ENCODE results near the gene JAM3. TPM values are rescaled to one million over a fixed set of nuclear protein-coding genes. Genes with fewer than 3 reads are reported as not detected.
A peak's percentile ranks its signal among the peaks of the same experiment; 100 is the strongest.

JAM3 gene
- total RNA-seq: 1 to 10 TPM; 2.1 to 3.8 (median 2.4) TPM
- 18.3 TPM for total RNA-seq (2013)

GRCh38 chr11:134068829-134069425, at the start of gene JAM3:
JAM3 (plus strand) TSS chr11:134069072; CDS start chr11:134069084, 12 bp downstream.
- Mint-ChIP-seq H3K9me3 (no peaks in the 10 kb centered on the region), H3K27ac (peak within 1 kb of the TSS; percentile 37 to 89), H3K36me3 (no peaks in the 10 kb centered on the region), H3K4me3 (peak within 1 kb of the TSS; percentile 92), H3K4me1 (peaks cover 8% of the 10 kb centered on the region in 2 donors), H3K27me3 (ENCODE audit: low read depth in 2 of 2) (peaks cover 28 to 30% of the 10 kb centered on the region in 2 donors)
- Histone ChIP-seq H3K4me3 (ENCODE audit: low read length) (peak within 1 kb of the TSS; percentile 29), H3K27me3 (ENCODE audit: control insufficient read depth, insufficient read depth, low read length) (peaks cover 3% of the 10 kb centered on the region), H3K27ac (ENCODE audit: low read length) (no peak within 1 kb of the TSS), H3K36me3 (ENCODE audit: control insufficient read depth, insufficient read depth, low read length) (no peaks in the 10 kb centered on the region), H3K9me3 (ENCODE audit: control insufficient read depth, insufficient read depth, low read length) (no peaks in the 10 kb centered on the region), H3K4me1 (ENCODE audit: control insufficient read depth, insufficient read depth, low read length) (peaks cover 4% of the 10 kb centered on the region)
- intact Hi-C loops (cut with micrococcal nuclease): no loop called here
- DNase-seq (peak; percentile 86 to 98), ATAC-seq (peak; percentile 89 to 96 (median 95))
- under 1% methylated on average over 57 of the region's 57 CpGs for WGBS (ENCODE audit: insufficient coverage)
- TF ChIP-seq, protein P1, sequence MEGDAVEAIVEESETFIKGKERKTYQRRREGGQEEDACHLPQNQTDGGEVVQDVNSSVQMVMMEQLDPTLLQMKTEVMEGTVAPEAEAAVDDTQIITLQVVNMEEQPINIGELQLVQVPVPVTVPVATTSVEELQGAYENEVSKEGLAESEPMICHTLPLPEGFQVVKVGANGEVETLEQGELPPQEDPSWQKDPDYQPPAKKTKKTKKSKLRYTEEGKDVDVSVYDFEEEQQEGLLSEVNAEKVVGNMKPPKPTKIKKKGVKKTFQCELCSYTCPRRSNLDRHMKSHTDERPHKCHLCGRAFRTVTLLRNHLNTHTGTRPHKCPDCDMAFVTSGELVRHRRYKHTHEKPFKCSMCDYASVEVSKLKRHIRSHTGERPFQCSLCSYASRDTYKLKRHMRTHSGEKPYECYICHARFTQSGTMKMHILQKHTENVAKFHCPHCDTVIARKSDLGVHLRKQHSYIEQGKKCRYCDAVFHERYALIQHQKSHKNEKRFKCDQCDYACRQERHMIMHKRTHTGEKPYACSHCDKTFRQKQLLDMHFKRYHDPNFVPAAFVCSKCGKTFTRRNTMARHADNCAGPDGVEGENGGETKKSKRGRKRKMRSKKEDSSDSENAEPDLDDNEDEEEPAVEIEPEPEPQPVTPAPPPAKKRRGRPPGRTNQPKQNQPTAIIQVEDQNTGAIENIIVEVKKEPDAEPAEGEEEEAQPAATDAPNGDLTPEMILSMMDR (IDR thresholded peaks at IDR 0.05): no peak

DNA sequence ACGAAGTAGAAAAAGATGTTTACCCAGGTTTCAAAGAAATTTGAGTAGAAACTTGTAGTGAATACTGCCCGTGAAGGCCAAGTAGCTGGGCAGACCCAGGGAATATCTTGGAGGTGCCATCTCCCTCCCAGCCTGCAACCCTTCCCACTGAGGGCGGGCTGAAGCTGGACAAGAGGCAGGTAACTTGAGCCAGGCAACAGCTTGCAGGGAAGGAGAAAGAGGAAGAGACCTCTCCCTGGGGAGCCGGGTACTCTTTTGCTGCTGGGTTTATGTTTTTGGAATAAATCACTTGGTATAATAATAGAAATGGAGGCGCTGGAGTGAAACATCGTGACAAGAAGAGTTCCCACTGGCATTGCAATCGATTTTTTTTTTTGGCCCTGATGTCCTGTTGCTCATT, 49.4 kb upstream of the JAM3 start:
- Mint-ChIP-seq H3K27ac (no peak overlapping the region), H3K36me3 (no peaks in the 10 kb centered on the region), H3K27me3 (ENCODE audit: low read depth in 2 of 2) (peaks cover 23 to 25% of the 10 kb centered on the region in 2 donors), H3K4me1 (no peaks in the 10 kb centered on the region), H3K9me3 (no peaks in the 10 kb centered on the region), H3K4me3 (no peak overlapping the region)
- Histone ChIP-seq H3K9me3 (ENCODE audit: control insufficient read depth, insufficient read depth, low read length) (no peaks in the 10 kb centered on the region), H3K36me3 (ENCODE audit: control insufficient read depth, insufficient read depth, low read length) (no peaks in the 10 kb centered on the region), H3K27ac (ENCODE audit: low read length) (no peak overlapping the region), H3K4me1 (ENCODE audit: control insufficient read depth, insufficient read depth, low read length) (no peaks in the 10 kb centered on the region), H3K27me3 (ENCODE audit: control insufficient read depth, insufficient read depth, low read length) (no peaks in the 10 kb centered on the region), H3K4me3 (ENCODE audit: low read length) (no peak overlapping the region)
- intact Hi-C loops (cut with micrococcal nuclease): no loop called here
- no peak for ATAC-seq
- TF ChIP-seq, protein P1 (IDR thresholded peaks at IDR 0.05): no peak
- WGBS (ENCODE audit: insufficient coverage): 51% methylated on average over 7 of the region's 7 CpGs
- DNase-seq: no peak

GRCh38 chr11:134020598-134020997, 48.3 kb upstream of the JAM3 start:
- no peaks in the 10 kb centered on the region for H3K4me1 Mint-ChIP-seq
- H3K27me3 Mint-ChIP-seq (ENCODE audit: low read depth in 2 of 2): peaks cover 21 to 25% of the 10 kb centered on the region in 2 donors
- no peaks in the 10 kb centered on the region for H3K9me3 Mint-ChIP-seq
- 90% methylated on average over 13 of the region's 13 CpGs for WGBS (ENCODE audit: insufficient coverage)
- Histone ChIP-seq H3K36me3 (ENCODE audit: control insufficient read depth, insufficient read depth, low read length) (no peaks in the 10 kb centered on the region), H3K27ac (ENCODE audit: low read length) (no peak overlapping the region), H3K27me3 (ENCODE audit: control insufficient read depth, insufficient read depth, low read length) (no peaks in the 10 kb centered on the region), H3K4me3 (ENCODE audit: low read length) (no peak overlapping the region), H3K4me1 (ENCODE audit: control insufficient read depth, insufficient read depth, low read length) (no peaks in the 10 kb centered on the region), H3K9me3 (ENCODE audit: control insufficient read depth, insufficient read depth, low read length) (no peaks in the 10 kb centered on the region)
- intact Hi-C loops (cut with micrococcal nuclease): no loop called here
- TF ChIP-seq, protein P1 (IDR thresholded peaks at IDR 0.05): no peak
- H3K4me3 Mint-ChIP-seq: no peak overlapping the region
- H3K27ac Mint-ChIP-seq: no peak overlapping the region
- H3K36me3 Mint-ChIP-seq: no peaks in the 10 kb centered on the region
- DNase-seq: no peak
- no peak for ATAC-seq

GRCh38 chr11:134021326-134021725, 47.5 kb upstream of the JAM3 start:
- Histone ChIP-seq H3K9me3 (ENCODE audit: control insufficient read depth, insufficient read depth, low read length) (no peaks in the 10 kb centered on the region), H3K4me3 (ENCODE audit: low read length) (no peak overlapping the region), H3K36me3 (ENCODE audit: control insufficient read depth, insufficient read depth, low read length) (no peaks in the 10 kb centered on the region), H3K27ac (ENCODE audit: low read length) (no peak overlapping the region), H3K4me1 (ENCODE audit: control insufficient read depth, insufficient read depth, low read length) (no peaks in the 10 kb centered on the region), H3K27me3 (ENCODE audit: control insufficient read depth, insufficient read depth, low read length) (no peaks in the 10 kb centered on the region)
- H3K9me3 Mint-ChIP-seq: no peaks in the 10 kb centered on the region
- ATAC-seq (no peak), DNase-seq (no peak)
- no peaks in the 10 kb centered on the region for H3K4me1 Mint-ChIP-seq
- no peak overlapping the region for H3K27ac Mint-ChIP-seq
- H3K36me3 Mint-ChIP-seq: no peaks in the 10 kb centered on the region
- peaks cover 15 to 23% of the 10 kb centered on the region in 2 donors for H3K27me3 Mint-ChIP-seq (ENCODE audit: low read depth in 2 of 2)
- intact Hi-C loops (cut with micrococcal nuclease): no loop called here
- no peak overlapping the region for H3K4me3 Mint-ChIP-seq
- TF ChIP-seq, protein P1 (IDR thresholded peaks at IDR 0.05): no peak
- 75% methylated on average over 7 of the region's 7 CpGs for WGBS (ENCODE audit: insufficient coverage)
